WTC11 (cell line): ENCODE measurements around the gene PRKAG2. TPM values are rescaled to one million over a fixed set of nuclear protein-coding genes. Genes with fewer than 3 reads are reported as not detected.

Source experiments
- ATAC-seq: fragments of 200-7000 bp; cut with Tn5 transposase; 2 replicates; pipeline ENCODE4 v1.10.0; 2021; ENCODE audit warnings: mild to moderate bottlenecking, moderate library complexity
- CTCF ChIA-PET: fragments of 300-600 bp; sonication (Branson Sonifier 250); formaldehyde crosslinking; loops from one replicate; lab custom pipeline; 2021; ENCODE audit warnings: antibody characterized with exemption; lab: Charles Lee
- POLR2A ChIA-PET: fragments of 350-600 bp; sonication (Branson Sonifier 250); formaldehyde crosslinking; loops from one replicate; lab custom pipeline; 2021; ENCODE audit warnings: antibody characterized with exemption; lab: Charles Lee
- DNase-seq: peaks from one replicate; pipeline ENCODE4 v3.0.0; 2021; ENCODE audit warnings: low spot score
- H3K27ac Mint-ChIP-seq: 2 replicates; pipeline ENCODE4 v1.8.0; 2021; ENCODE audit warnings: mixed read lengths
- H3K27me3 Mint-ChIP-seq: 2 replicates; pipeline ENCODE4 v1.8.0; 2021; ENCODE audit warnings: low read depth, mild to moderate bottlenecking, moderate library complexity, mixed read lengths
- H3K36me3 Mint-ChIP-seq: 2 replicates; pipeline ENCODE4 v1.8.0; 2021; ENCODE audit warnings: mixed read lengths
- H3K4me1 Mint-ChIP-seq: 2 replicates; pipeline ENCODE4 v1.8.0; 2022; ENCODE audit warnings: mixed read lengths
- H3K4me3 Mint-ChIP-seq: 2 replicates; pipeline ENCODE4 v1.8.0; 2021; ENCODE audit warnings: mild to moderate bottlenecking, moderate library complexity, mixed read lengths
- H3K9me3 Mint-ChIP-seq: 2 replicates; pipeline ENCODE4 v1.8.0; 2021; ENCODE audit warnings: mixed read lengths
- CBFB ChIP-seq: sonication (generic); formaldehyde crosslinking; IDR thresholded peaks from 2 replicates; pipeline ENCODE4 v1.8.1; 2022; ENCODE audit warnings: mild to moderate bottlenecking, low read depth, missing genetic modification reagents
- ETV6 ChIP-seq: sonication (generic); formaldehyde crosslinking; IDR thresholded peaks from 2 replicates; pipeline ENCODE4 v1.8.1; 2022; ENCODE audit warnings: mild to moderate bottlenecking, missing genetic modification reagents
- GABPB1 ChIP-seq: sonication (generic); formaldehyde crosslinking; IDR thresholded peaks from 2 replicates; pipeline ENCODE4 v1.8.1; 2023; ENCODE audit warnings: mild to moderate bottlenecking, missing genetic modification reagents
- GRHL2 ChIP-seq: fragments of 250-450 bp; sonication (Bioruptor Pico); IDR thresholded peaks from 2 replicates; pipeline ENCODE4 v1.8.0; 2022; ENCODE audit warnings: mild to moderate bottlenecking, moderate library complexity; ENCODE audit not compliant: insufficient replicate concordance, severe bottlenecking
- IRF2 ChIP-seq: sonication (generic); formaldehyde crosslinking; IDR thresholded peaks from 2 replicates; pipeline ENCODE4 v1.8.0; 2022; ENCODE audit warnings: low read depth, missing genetic modification reagents, borderline replicate concordance
- NR2C2 ChIP-seq: sonication (generic); formaldehyde crosslinking; IDR thresholded peaks from 2 replicates; pipeline ENCODE4 v1.8.0; 2022; ENCODE audit warnings: mild to moderate bottlenecking, missing genetic modification reagents
- NR3C1 ChIP-seq: sonication (generic); formaldehyde crosslinking; conservative IDR thresholded peaks from 2 replicates; pipeline ENCODE4 v1.8.1; 2023; ENCODE audit warnings: low read depth, mild to moderate bottlenecking, missing genetic modification reagents
- OVOL2 ChIP-seq: fragments of 250-450 bp; sonication (Bioruptor Pico); IDR thresholded peaks from 2 replicates; pipeline ENCODE4 v1.9.0; 2021; ENCODE audit warnings: mild to moderate bottlenecking, borderline replicate concordance
- TCF7 ChIP-seq: sonication (generic); formaldehyde crosslinking; IDR thresholded peaks from 2 replicates; pipeline ENCODE4 v1.8.0; 2022; ENCODE audit warnings: mild to moderate bottlenecking, low read depth, missing genetic modification reagents, moderate library complexity
- ZBTB21 ChIP-seq: sonication (generic); formaldehyde crosslinking; IDR thresholded peaks from 2 replicates; pipeline ENCODE4 v1.8.1; 2023; ENCODE audit warnings: mild to moderate bottlenecking, missing genetic modification reagents, borderline replicate concordance
- ZNF138 ChIP-seq: sonication (generic); formaldehyde crosslinking; conservative IDR thresholded peaks from 2 replicates; pipeline ENCODE4 v1.8.1; 2022; ENCODE audit warnings: mild to moderate bottlenecking, moderate library complexity, missing genetic modification reagents
- ZNF671 ChIP-seq: fragments of 250-450 bp; sonication (Bioruptor Pico); IDR thresholded peaks from 2 replicates; pipeline ENCODE4 v1.8.0; 2021; ENCODE audit warnings: mild to moderate bottlenecking
- total RNA-seq: library from RNA; stranded (reverse); gene quantifications from 3 replicates; pipeline ENCODE4 v1.2.3, GENCODE V29; 2021
- TF ChIP-seq, protein P1 (sequence below): sonication (generic); formaldehyde crosslinking; IDR thresholded peaks from 2 replicates; pipeline ENCODE4 v1.8.0; 2022; ENCODE audit warnings: missing genetic modification reagents
- TF ChIP-seq, protein P2 (sequence below): sonication (generic); formaldehyde crosslinking; IDR thresholded peaks from 2 replicates; pipeline ENCODE4 v1.8.1; 2023; ENCODE audit warnings: mild to moderate bottlenecking, missing genetic modification reagents, moderate library complexity
- TF ChIP-seq, protein P3 (sequence below): sonication (generic); formaldehyde crosslinking; IDR thresholded peaks from 2 replicates; pipeline ENCODE4 v1.8.0; 2023; ENCODE audit warnings: mild to moderate bottlenecking, missing genetic modification reagents
- TF ChIP-seq, protein P4 (sequence below): sonication (generic); formaldehyde crosslinking; IDR thresholded peaks from 2 replicates; pipeline ENCODE4 v1.8.0; 2022; ENCODE audit warnings: mild to moderate bottlenecking, missing genetic modification reagents
- TF ChIP-seq, protein P5 (sequence below): sonication (generic); formaldehyde crosslinking; IDR thresholded peaks from 2 replicates; pipeline ENCODE4 v1.8.1; 2023; ENCODE audit warnings: mild to moderate bottlenecking, moderate library complexity, missing genetic modification reagents
- TF ChIP-seq, protein P6 (sequence below): sonication (generic); formaldehyde crosslinking; IDR thresholded peaks from 2 replicates; pipeline ENCODE4 v1.8.1; 2023; ENCODE audit warnings: mild to moderate bottlenecking, missing genetic modification reagents
- TF ChIP-seq, protein P7 (sequence below): sonication (generic); formaldehyde crosslinking; IDR thresholded peaks from 2 replicates; pipeline ENCODE4 v1.8.1; 2023; ENCODE audit warnings: mild to moderate bottlenecking, missing genetic modification reagents
- TF ChIP-seq, protein P8 (sequence below): fragments of 250-450 bp; sonication (Bioruptor Pico); IDR thresholded peaks from 2 replicates; pipeline ENCODE4 v1.8.0; 2021; ENCODE audit warnings: mild to moderate bottlenecking

PRKAG2 gene
- total RNA-seq, 1 experiment from 2014 or later: 20.3 TPM

DNA sequence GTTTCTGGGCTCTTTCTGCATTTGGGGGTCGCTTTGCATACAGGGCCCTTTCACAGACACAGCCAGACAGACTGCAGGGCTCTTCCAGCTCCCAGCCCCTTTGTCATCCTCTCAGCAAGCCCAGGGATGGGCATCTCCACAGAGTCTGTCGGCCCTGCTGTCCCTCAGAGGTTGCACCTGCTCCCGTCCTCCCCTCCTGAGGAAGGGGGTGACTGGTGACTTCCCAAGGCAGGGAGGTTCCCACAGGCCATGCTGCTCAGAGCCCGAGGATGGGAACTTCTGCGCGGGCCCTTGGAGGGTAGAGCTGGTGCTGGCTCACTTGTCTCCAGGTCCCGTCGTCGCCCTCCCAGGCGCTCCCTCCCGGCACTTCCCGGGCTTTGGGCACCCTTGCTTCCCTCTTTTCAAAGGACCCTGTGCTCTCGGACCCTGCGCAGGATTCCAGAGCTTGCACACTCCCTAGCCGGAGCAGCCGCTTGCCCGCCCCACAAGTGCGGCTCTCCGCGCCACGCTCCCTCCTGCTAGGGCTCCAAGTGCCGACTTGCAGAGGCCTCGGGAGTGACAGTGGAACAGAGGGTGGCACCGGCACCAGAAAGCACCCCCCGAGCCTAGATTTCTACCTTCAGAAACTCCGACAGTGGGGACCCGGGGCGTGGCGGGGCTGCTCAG is 152.5 kb downstream of the PRKAG2 start:
- Mint-ChIP-seq H3K36me3 (no peaks in the 10 kb centered on the region), H3K4me3 (no peak overlapping the region), H3K27me3 (no peaks in the 10 kb centered on the region), H3K9me3 (no peaks in the 10 kb centered on the region), H3K27ac (no peak overlapping the region), H3K4me1 (peaks cover 4% of the 10 kb centered on the region)
- TF ChIP-seq ETV6 (CRISPR knock-in tag) (no peak), TCF7 (CRISPR knock-in tag) (no peak), CBFB (no peak), NR3C1 (CRISPR knock-in tag) (no peak), ZNF138 (CRISPR knock-in tag) (no peak)
- TF ChIP-seq, protein P1, sequence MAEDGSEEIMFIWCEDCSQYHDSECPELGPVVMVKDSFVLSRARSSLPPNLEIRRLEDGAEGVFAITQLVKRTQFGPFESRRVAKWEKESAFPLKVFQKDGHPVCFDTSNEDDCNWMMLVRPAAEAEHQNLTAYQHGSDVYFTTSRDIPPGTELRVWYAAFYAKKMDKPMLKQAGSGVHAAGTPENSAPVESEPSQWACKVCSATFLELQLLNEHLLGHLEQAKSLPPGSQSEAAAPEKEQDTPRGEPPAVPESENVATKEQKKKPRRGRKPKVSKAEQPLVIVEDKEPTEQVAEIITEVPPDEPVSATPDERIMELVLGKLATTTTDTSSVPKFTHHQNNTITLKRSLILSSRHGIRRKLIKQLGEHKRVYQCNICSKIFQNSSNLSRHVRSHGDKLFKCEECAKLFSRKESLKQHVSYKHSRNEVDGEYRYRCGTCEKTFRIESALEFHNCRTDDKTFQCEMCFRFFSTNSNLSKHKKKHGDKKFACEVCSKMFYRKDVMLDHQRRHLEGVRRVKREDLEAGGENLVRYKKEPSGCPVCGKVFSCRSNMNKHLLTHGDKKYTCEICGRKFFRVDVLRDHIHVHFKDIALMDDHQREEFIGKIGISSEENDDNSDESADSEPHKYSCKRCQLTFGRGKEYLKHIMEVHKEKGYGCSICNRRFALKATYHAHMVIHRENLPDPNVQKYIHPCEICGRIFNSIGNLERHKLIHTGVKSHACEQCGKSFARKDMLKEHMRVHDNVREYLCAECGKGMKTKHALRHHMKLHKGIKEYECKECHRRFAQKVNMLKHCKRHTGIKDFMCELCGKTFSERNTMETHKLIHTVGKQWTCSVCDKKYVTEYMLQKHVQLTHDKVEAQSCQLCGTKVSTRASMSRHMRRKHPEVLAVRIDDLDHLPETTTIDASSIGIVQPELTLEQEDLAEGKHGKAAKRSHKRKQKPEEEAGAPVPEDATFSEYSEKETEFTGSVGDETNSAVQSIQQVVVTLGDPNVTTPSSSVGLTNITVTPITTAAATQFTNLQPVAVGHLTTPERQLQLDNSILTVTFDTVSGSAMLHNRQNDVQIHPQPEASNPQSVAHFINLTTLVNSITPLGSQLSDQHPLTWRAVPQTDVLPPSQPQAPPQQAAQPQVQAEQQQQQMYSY (CRISPR knock-in tag): no peak
- TF ChIP-seq, protein P2, sequence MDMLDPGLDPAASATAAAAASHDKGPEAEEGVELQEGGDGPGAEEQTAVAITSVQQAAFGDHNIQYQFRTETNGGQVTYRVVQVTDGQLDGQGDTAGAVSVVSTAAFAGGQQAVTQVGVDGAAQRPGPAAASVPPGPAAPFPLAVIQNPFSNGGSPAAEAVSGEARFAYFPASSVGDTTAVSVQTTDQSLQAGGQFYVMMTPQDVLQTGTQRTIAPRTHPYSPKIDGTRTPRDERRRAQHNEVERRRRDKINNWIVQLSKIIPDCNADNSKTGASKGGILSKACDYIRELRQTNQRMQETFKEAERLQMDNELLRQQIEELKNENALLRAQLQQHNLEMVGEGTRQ (CRISPR knock-in tag): no peak
- TF ChIP-seq, protein P3, sequence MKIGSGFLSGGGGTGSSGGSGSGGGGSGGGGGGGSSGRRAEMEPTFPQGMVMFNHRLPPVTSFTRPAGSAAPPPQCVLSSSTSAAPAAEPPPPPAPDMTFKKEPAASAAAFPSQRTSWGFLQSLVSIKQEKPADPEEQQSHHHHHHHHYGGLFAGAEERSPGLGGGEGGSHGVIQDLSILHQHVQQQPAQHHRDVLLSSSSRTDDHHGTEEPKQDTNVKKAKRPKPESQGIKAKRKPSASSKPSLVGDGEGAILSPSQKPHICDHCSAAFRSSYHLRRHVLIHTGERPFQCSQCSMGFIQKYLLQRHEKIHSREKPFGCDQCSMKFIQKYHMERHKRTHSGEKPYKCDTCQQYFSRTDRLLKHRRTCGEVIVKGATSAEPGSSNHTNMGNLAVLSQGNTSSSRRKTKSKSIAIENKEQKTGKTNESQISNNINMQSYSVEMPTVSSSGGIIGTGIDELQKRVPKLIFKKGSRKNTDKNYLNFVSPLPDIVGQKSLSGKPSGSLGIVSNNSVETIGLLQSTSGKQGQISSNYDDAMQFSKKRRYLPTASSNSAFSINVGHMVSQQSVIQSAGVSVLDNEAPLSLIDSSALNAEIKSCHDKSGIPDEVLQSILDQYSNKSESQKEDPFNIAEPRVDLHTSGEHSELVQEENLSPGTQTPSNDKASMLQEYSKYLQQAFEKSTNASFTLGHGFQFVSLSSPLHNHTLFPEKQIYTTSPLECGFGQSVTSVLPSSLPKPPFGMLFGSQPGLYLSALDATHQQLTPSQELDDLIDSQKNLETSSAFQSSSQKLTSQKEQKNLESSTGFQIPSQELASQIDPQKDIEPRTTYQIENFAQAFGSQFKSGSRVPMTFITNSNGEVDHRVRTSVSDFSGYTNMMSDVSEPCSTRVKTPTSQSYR (CRISPR knock-in tag): no peak
- TF ChIP-seq, protein P4, sequence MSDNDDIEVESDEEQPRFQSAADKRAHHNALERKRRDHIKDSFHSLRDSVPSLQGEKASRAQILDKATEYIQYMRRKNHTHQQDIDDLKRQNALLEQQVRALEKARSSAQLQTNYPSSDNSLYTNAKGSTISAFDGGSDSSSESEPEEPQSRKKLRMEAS (CRISPR knock-in tag): no peak
- POLR2A ChIA-PET: no interaction called here
- ATAC-seq (no peak), DNase-seq (no peak)
- CTCF ChIA-PET: interaction anchor here (0.6 kb wide), 1 partner anchor 12 kb away, joined by 8 read pairs; no protein-coding TSS in a partner anchor

DNA sequence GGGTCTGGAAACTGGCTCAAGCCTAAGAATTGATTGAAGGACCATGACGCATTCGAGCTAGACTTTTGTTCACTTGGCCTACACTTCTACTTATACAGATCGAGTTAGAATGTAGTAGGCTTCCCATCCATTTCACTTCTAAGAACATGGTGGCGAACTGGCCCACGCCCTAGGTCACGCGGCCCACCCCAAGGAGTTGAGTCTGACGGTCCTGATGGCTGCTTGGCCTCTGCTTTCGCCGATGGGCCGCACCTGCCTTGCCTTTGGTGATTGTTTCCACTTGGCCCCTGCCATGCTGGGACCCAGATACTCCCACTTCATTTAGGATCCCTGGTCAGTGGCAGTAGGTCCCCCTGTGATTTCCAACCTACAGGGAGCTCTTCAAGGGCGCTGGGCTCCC is 153.6 kb downstream of the PRKAG2 start:
- Mint-ChIP-seq H3K4me1 (peaks cover 4% of the 10 kb centered on the region), H3K27me3 (no peaks in the 10 kb centered on the region), H3K27ac (no peak overlapping the region), H3K36me3 (no peaks in the 10 kb centered on the region), H3K4me3 (no peak overlapping the region), H3K9me3 (0 out of 2 replicates have a peak, but pooled peaks cover under 1% of the 10 kb centered on the region)
- ATAC-seq (no peak), DNase-seq (no peak)
- CTCF ChIA-PET: no interaction called here
- POLR2A ChIA-PET: interaction anchor here (0.6 kb wide), 1 partner anchor 311 kb away, joined by 3 read pairs; no protein-coding TSS in a partner anchor
- TF ChIP-seq IRF2 (CRISPR knock-in tag) (no peak), NR3C1 (CRISPR knock-in tag) (no peak), OVOL2 (no peak), ZNF671 (CRISPR knock-in tag) (no peak), NR2C2 (CRISPR knock-in tag) (no peak), GABPB1 (no peak), GRHL2 (no peak), ZBTB21 (CRISPR knock-in tag) (no peak), CBFB (no peak)
- TF ChIP-seq, protein P5, sequence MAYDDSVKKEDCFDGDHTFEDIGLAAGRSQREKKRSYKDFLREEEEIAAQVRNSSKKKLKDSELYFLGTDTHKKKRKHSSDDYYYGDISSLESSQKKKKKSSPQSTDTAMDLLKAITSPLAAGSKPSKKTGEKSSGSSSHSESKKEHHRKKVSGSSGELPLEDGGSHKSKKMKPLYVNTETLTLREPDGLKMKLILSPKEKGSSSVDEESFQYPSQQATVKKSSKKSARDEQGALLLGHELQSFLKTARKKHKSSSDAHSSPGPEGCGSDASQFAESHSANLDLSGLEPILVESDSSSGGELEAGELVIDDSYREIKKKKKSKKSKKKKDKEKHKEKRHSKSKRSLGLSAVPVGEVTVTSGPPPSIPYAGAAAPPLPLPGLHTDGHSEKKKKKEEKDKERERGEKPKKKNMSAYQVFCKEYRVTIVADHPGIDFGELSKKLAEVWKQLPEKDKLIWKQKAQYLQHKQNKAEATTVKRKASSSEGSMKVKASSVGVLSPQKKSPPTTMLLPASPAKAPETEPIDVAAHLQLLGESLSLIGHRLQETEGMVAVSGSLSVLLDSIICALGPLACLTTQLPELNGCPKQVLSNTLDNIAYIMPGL (CRISPR knock-in tag): no peak
- TF ChIP-seq, protein P6, sequence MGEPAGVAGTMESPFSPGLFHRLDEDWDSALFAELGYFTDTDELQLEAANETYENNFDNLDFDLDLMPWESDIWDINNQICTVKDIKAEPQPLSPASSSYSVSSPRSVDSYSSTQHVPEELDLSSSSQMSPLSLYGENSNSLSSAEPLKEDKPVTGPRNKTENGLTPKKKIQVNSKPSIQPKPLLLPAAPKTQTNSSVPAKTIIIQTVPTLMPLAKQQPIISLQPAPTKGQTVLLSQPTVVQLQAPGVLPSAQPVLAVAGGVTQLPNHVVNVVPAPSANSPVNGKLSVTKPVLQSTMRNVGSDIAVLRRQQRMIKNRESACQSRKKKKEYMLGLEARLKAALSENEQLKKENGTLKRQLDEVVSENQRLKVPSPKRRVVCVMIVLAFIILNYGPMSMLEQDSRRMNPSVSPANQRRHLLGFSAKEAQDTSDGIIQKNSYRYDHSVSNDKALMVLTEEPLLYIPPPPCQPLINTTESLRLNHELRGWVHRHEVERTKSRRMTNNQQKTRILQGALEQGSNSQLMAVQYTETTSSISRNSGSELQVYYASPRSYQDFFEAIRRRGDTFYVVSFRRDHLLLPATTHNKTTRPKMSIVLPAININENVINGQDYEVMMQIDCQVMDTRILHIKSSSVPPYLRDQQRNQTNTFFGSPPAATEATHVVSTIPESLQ (CRISPR knock-in tag): no peak
- TF ChIP-seq, protein P7, sequence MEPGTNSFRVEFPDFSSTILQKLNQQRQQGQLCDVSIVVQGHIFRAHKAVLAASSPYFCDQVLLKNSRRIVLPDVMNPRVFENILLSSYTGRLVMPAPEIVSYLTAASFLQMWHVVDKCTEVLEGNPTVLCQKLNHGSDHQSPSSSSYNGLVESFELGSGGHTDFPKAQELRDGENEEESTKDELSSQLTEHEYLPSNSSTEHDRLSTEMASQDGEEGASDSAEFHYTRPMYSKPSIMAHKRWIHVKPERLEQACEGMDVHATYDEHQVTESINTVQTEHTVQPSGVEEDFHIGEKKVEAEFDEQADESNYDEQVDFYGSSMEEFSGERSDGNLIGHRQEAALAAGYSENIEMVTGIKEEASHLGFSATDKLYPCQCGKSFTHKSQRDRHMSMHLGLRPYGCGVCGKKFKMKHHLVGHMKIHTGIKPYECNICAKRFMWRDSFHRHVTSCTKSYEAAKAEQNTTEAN (CRISPR knock-in tag): no peak
- TF ChIP-seq, protein P8, sequence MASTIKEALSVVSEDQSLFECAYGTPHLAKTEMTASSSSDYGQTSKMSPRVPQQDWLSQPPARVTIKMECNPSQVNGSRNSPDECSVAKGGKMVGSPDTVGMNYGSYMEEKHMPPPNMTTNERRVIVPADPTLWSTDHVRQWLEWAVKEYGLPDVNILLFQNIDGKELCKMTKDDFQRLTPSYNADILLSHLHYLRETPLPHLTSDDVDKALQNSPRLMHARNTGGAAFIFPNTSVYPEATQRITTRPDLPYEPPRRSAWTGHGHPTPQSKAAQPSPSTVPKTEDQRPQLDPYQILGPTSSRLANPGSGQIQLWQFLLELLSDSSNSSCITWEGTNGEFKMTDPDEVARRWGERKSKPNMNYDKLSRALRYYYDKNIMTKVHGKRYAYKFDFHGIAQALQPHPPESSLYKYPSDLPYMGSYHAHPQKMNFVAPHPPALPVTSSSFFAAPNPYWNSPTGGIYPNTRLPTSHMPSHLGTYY (CRISPR knock-in tag): no peak
